Measurements from ENCODE around the gene BAHCC1. TPM values are rescaled to one million over a fixed set of nuclear protein-coding genes. Genes with fewer than 3 reads are reported as not detected.

The BAHCC1 gene
- total and polyA plus RNA-seq, 10 of the 15 experiments (the other 5 are each of a cell fraction or from before 2014, with no cell fraction given) = 0.03 to 0.14 (median 0.11) TPM; not detected in 6

DNA sequence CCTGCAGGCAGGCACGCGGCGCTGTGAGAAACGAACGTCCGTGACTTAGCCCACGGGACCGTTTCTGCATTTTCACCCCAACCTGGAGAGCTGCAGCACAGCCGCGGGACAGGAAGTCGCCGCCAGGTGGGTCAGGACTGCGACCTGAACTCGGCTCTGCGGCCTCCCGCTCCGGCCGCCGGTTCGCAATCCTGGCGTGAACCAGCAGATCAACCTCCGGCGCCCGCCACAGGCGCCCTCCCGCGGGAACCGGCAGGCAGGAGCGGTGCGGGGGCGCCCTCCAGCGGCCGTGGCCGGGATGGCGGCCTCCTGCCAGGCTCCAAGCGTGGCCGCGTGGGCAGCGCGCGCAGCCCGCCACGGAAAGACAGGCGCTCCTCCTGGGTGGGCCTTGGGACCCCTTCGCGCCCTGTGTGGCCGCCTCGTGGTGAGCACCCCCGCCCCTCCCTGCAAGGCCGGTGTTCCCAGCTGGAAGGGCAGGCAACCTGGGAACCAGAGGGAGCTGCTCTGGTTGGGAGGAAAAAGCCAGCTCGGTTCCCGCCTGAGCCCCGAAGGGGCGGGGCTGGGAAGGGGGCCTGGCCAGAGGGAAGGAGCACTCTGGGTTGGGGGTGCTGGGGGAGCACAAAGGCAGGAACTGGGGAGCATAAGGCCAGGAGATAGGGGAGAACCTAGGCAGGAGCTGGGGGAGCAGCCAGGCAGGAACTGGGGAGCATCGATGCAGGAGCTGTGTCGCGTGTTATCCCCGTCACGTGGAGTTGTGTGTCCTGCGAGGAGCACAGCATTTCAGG, 89.1 kb downstream of the BAHCC1 start (continued):
- TF ChIP-seq, protein P1, sequence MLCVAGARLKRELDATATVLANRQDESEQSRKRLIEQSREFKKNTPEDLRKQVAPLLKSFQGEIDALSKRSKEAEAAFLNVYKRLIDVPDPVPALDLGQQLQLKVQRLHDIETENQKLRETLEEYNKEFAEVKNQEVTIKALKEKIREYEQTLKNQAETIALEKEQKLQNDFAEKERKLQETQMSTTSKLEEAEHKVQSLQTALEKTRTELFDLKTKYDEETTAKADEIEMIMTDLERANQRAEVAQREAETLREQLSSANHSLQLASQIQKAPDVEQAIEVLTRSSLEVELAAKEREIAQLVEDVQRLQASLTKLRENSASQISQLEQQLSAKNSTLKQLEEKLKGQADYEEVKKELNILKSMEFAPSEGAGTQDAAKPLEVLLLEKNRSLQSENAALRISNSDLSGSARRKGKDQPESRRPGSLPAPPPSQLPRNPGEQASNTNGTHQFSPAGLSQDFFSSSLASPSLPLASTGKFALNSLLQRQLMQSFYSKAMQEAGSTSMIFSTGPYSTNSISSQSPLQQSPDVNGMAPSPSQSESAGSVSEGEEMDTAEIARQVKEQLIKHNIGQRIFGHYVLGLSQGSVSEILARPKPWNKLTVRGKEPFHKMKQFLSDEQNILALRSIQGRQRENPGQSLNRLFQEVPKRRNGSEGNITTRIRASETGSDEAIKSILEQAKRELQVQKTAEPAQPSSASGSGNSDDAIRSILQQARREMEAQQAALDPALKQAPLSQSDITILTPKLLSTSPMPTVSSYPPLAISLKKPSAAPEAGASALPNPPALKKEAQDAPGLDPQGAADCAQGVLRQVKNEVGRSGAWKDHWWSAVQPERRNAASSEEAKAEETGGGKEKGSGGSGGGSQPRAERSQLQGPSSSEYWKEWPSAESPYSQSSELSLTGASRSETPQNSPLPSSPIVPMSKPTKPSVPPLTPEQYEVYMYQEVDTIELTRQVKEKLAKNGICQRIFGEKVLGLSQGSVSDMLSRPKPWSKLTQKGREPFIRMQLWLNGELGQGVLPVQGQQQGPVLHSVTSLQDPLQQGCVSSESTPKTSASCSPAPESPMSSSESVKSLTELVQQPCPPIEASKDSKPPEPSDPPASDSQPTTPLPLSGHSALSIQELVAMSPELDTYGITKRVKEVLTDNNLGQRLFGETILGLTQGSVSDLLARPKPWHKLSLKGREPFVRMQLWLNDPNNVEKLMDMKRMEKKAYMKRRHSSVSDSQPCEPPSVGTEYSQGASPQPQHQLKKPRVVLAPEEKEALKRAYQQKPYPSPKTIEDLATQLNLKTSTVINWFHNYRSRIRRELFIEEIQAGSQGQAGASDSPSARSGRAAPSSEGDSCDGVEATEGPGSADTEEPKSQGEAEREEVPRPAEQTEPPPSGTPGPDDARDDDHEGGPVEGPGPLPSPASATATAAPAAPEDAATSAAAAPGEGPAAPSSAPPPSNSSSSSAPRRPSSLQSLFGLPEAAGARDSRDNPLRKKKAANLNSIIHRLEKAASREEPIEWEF (IDR thresholded peaks at IDR 0.05; ENCODE audit: insufficient replicate concordance, low read depth, low read length) = no peak
- no peak for TF ChIP-seq TAF1 (IDR thresholded peaks at IDR 0.05; ENCODE audit: borderline replicate concordance, low read depth, low read length)
- TF ChIP-seq SP1 (IDR thresholded peaks at IDR 0.05; ENCODE audit: low read depth, low read length) = peak; percentile 18
- TF ChIP-seq CTCF (IDR thresholded peaks at IDR 0.05 in 2 of 3, conservative IDR thresholded peaks at IDR 0.05 in 1 of 3; ENCODE audit: control insufficient read depth in 2 of 3, extremely low read depth in 1 of 3, insufficient read depth in 1 of 3, low read depth in 3 of 3, low read length in 3 of 3) = peak; percentile 84 to 99 (median 94); a peak in 5 of 6 replicates
- peak; percentile 78; the same call in 1 of the 2 replicates for TF ChIP-seq TCF3 (IDR thresholded peaks at IDR 0.05; ENCODE audit: borderline replicate concordance, insufficient read depth, low read depth, low read length)
- TF ChIP-seq USF1 (IDR thresholded peaks at IDR 0.05; ENCODE audit: borderline replicate concordance, extremely low read length, insufficient read depth, low read depth, low read length) = peak; percentile 9
- TF ChIP-seq, protein P2, sequence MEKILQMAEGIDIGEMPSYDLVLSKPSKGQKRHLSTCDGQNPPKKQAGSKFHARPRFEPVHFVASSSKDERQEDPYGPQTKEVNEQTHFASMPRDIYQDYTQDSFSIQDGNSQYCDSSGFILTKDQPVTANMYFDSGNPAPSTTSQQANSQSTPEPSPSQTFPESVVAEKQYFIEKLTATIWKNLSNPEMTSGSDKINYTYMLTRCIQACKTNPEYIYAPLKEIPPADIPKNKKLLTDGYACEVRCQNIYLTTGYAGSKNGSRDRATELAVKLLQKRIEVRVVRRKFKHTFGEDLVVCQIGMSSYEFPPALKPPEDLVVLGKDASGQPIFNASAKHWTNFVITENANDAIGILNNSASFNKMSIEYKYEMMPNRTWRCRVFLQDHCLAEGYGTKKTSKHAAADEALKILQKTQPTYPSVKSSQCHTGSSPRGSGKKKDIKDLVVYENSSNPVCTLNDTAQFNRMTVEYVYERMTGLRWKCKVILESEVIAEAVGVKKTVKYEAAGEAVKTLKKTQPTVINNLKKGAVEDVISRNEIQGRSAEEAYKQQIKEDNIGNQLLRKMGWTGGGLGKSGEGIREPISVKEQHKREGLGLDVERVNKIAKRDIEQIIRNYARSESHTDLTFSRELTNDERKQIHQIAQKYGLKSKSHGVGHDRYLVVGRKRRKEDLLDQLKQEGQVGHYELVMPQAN (conservative IDR thresholded peaks at IDR 0.05) = peak; percentile 46; the same call in 1 of the 2 replicates
- peak; percentile 17; the same call in 1 of the 2 replicates for TF ChIP-seq MAX (IDR thresholded peaks at IDR 0.05; ENCODE audit: low read depth, low read length)
- TF ChIP-seq RBBP5 (conservative IDR thresholded peaks at IDR 0.05) = no peak
- TF ChIP-seq, protein P3, sequence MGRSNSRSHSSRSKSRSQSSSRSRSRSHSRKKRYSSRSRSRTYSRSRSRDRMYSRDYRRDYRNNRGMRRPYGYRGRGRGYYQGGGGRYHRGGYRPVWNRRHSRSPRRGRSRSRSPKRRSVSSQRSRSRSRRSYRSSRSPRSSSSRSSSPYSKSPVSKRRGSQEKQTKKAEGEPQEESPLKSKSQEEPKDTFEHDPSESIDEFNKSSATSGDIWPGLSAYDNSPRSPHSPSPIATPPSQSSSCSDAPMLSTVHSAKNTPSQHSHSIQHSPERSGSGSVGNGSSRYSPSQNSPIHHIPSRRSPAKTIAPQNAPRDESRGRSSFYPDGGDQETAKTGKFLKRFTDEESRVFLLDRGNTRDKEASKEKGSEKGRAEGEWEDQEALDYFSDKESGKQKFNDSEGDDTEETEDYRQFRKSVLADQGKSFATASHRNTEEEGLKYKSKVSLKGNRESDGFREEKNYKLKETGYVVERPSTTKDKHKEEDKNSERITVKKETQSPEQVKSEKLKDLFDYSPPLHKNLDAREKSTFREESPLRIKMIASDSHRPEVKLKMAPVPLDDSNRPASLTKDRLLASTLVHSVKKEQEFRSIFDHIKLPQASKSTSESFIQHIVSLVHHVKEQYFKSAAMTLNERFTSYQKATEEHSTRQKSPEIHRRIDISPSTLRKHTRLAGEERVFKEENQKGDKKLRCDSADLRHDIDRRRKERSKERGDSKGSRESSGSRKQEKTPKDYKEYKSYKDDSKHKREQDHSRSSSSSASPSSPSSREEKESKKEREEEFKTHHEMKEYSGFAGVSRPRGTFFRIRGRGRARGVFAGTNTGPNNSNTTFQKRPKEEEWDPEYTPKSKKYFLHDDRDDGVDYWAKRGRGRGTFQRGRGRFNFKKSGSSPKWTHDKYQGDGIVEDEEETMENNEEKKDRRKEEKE (IDR thresholded peaks at IDR 0.05) = no peak
